Nephron (organoid): ENCODE measurements around the gene COX4I1.

Source experiments
- H3K27ac Mint-ChIP-seq, 3 experiments: 2 replicates each; pipeline ENCODE4 v1.8.0; 2020; ENCODE audit warnings: mixed read lengths in 3 of 3, mild to moderate bottlenecking in 2 of 3, moderate library complexity in 1 of 3
- H3K27me3 Mint-ChIP-seq: 2 replicates; pipeline ENCODE4 v1.8.0; 2021; ENCODE audit warnings: low read depth, mild to moderate bottlenecking, moderate library complexity, mixed read lengths
- H3K36me3 Mint-ChIP-seq: 2 replicates; pipeline ENCODE4 v1.8.0; 2020; ENCODE audit warnings: low read depth, mixed read lengths
- H3K4me1 Mint-ChIP-seq: 2 replicates; pipeline ENCODE4 v1.8.0; 2020; ENCODE audit warnings: mixed read lengths
- H3K4me3 Mint-ChIP-seq, 3 experiments: 2 replicates each; pipeline ENCODE4 v1.8.0; 2020; ENCODE audit warnings: mild to moderate bottlenecking in 3 of 3, mixed read lengths in 3 of 3, moderate library complexity in 2 of 3
- H3K9me3 Mint-ChIP-seq: 2 replicates; pipeline ENCODE4 v1.8.0; 2020; ENCODE audit warnings: mixed read lengths
- TF ChIP-seq, protein P1 (sequence below), 3 experiments: fragments of 200-600 bp; sonication (generic); IDR thresholded peaks; one replicate each; pipeline ENCODE4 v1.5.0; 2021; ENCODE audit warnings: antibody characterized with exemption in 3 of 3; ENCODE audit not compliant: unreplicated experiment in 3 of 3

COX4I1 gene

DNA sequence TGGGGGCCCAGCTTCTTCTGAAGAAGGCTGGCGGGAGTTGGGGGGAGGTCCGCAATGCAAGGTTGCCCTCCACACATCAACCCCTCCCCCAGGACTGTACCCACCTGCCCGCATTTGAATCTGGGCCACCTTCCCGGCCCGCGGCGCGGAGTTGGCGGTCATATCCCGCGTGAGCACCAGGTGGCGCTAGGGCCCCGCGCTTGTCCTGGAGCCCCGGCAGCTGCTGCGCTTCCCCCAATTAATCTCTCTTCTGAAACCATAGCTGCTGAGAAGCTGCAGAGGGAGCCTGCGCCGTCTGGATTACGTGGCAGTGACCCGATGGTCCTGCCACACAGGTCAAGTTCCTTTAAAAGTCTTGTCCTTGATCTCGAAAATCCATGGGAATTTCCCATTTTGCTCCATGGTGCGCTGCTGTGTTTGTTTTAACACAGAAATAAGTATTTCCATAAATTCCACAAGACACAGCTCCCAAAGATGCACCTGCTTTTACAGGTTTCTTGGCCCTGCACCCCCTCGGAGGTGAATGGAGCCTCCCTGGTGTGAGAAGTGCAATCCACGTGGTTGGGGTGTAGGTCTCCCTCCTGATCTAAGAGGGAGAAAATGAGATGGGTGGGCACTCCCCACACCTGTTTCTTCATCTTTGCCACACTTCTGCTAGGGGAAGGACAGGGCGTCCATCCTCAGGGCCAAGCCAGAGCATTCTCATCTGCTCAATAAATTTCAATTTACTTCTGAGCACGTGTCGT is 22.1 kb downstream of the COX4I1 start:
- Mint-ChIP-seq H3K4me1 (no peaks in the 10 kb centered on the region), H3K27ac (no peak overlapping the region), H3K4me3 (no peak overlapping the region), H3K27me3 (peaks cover 66% of the 10 kb centered on the region), H3K36me3 (no peaks in the 10 kb centered on the region), H3K9me3 (no peaks in the 10 kb centered on the region)
- TF ChIP-seq, protein P1, sequence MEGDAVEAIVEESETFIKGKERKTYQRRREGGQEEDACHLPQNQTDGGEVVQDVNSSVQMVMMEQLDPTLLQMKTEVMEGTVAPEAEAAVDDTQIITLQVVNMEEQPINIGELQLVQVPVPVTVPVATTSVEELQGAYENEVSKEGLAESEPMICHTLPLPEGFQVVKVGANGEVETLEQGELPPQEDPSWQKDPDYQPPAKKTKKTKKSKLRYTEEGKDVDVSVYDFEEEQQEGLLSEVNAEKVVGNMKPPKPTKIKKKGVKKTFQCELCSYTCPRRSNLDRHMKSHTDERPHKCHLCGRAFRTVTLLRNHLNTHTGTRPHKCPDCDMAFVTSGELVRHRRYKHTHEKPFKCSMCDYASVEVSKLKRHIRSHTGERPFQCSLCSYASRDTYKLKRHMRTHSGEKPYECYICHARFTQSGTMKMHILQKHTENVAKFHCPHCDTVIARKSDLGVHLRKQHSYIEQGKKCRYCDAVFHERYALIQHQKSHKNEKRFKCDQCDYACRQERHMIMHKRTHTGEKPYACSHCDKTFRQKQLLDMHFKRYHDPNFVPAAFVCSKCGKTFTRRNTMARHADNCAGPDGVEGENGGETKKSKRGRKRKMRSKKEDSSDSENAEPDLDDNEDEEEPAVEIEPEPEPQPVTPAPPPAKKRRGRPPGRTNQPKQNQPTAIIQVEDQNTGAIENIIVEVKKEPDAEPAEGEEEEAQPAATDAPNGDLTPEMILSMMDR (IDR thresholded peaks at IDR 0.05; ENCODE audit: unreplicated experiment in 3 of 3): peak; percentile 97 to 99 (median 98)

DNA sequence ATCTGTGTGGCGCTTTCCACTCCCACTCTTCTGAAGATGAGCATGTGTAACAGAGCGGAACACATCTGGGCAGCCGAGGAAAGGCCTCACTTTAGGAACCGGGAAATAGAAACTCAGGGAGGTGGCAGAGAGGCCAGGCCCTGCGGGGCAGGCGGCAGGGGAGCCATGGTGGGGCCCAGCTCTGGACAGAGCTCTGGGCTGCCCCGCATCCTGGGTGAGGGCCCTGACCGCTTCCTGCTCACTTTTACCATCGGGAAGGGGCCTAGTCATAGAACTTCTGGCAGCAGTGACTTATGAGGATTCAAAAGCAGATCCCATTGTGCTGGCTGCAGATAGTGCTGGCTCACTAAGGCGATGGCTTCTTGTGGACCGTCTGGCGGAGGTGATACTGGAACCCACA is 22.6 kb downstream of the COX4I1 start:
- peaks cover 68% of the 10 kb centered on the region for H3K27me3 Mint-ChIP-seq
- no peaks in the 10 kb centered on the region for H3K36me3 Mint-ChIP-seq
- no peaks in the 10 kb centered on the region for H3K9me3 Mint-ChIP-seq
- TF ChIP-seq, protein P1 (IDR thresholded peaks at IDR 0.05; ENCODE audit: unreplicated experiment in 3 of 3): no peak
- H3K4me1 Mint-ChIP-seq: no peaks in the 10 kb centered on the region
- H3K27ac Mint-ChIP-seq: no peak overlapping the region
- no peak overlapping the region for H3K4me3 Mint-ChIP-seq

DNA sequence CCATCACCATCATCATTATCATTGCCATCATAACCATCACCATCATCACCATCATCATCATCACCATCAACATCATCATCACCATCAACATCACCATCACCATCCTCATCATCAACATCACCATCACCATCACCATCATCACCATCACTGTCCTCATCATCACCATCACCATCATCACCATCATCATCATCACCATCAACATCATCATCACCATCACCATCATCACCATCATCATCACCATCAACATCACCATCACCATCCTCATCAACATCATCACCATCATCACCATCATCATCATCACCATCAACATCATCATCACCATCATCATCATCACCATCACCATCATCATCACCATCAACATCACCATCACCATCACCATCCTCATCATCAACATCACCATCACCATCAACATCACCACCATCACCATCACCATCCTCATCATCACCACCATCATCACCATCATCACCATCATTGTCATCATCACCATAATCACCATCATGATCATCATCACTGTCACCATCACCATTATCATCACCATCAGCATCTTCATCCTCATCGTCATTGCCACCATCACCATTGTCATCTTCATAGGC is 23.9 kb downstream of the COX4I1 start:
- Mint-ChIP-seq H3K27me3 (peaks cover 67% of the 10 kb centered on the region), H3K9me3 (no peaks in the 10 kb centered on the region), H3K4me1 (no peaks in the 10 kb centered on the region), H3K36me3 (no peaks in the 10 kb centered on the region), H3K27ac (no peak overlapping the region), H3K4me3 (no peak overlapping the region)
- TF ChIP-seq, protein P1 (IDR thresholded peaks at IDR 0.05; ENCODE audit: unreplicated experiment in 3 of 3): no peak

DNA sequence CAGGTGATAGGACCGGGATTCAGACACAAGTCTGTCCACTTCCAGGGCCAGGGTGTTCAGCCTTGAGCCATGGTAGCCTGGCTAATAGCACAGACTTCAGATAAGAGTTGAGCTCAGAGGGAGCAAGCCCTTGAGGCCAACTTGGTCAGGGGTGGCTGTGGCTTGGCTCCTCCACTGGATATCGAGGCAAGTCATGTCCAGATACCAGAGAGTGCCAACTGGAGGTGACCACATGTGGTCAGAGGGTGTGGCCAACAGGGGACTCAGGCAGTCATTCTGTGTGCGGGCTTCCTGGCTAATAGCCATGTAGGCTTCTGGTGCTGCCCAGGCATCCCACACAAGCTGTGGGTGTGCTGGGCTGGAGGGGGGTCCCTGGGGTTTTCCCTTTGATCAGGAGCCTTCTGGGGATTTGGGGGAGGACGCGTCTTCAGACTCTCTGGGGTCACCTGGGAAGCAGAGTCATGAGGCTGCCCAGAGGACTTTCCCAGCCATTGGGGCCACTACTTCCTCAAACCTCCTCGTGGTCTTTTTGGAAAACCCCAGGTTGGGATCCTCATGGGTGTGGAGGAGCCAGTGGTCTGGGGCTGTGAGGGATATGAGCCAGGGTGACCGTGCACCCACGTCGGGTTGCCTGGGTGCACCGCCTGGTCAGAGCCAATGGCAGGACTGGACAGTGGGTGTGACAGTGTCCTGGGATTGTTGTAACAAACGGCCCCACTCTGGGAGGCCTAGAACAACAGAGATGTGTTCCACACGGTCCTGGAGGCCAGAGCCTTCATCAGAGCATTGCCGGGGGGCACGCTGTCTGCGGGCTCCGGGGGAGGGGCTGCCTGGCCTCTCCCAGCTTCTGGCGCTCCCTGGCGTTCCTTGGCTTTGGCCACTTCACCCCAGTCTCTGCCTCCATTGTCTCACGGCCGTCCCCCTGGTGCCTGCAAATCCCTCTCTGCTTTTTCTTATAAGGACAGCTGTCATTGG is 25.0 kb downstream of the COX4I1 start:
- TF ChIP-seq, protein P1 (IDR thresholded peaks at IDR 0.05; ENCODE audit: unreplicated experiment in 3 of 3): no peak
- no peaks in the 10 kb centered on the region for H3K4me1 Mint-ChIP-seq
- H3K27ac Mint-ChIP-seq: no peak overlapping the region
- H3K36me3 Mint-ChIP-seq: peaks cover 4% of the 10 kb centered on the region
- no peaks in the 10 kb centered on the region for H3K9me3 Mint-ChIP-seq
- H3K4me3 Mint-ChIP-seq: no peak overlapping the region
- H3K27me3 Mint-ChIP-seq: peaks cover 66% of the 10 kb centered on the region

DNA sequence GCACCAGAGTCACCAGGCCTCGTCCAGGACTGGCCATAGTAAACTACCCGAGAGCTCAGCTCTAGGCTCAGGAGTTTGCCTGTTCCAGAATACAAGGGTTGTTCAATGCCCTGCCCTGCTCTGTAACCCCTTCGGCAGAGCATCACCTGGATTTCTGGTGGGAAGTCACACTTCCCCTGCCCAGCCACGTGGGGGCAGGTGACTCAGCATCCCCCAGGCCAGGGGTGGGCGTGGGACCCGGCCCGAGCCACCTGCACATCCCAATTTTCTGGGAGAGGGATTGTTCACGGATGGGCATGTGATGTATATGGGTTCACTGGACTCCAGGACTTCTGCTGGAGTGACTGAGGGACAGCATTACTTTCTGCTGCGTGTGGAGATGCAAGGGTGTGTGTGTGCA is 25.8 kb downstream of the COX4I1 start:
- peaks cover 65% of the 10 kb centered on the region for H3K27me3 Mint-ChIP-seq
- H3K9me3 Mint-ChIP-seq: no peaks in the 10 kb centered on the region
- no peak overlapping the region for H3K27ac Mint-ChIP-seq
- TF ChIP-seq, protein P1 (IDR thresholded peaks at IDR 0.05; ENCODE audit: unreplicated experiment in 3 of 3): no peak
- no peak overlapping the region for H3K4me3 Mint-ChIP-seq
- H3K4me1 Mint-ChIP-seq: no peaks in the 10 kb centered on the region
- peaks cover 4% of the 10 kb centered on the region for H3K36me3 Mint-ChIP-seq
